Fibroblast of skin of scalp (primary cell): ENCODE data around the gene RFX3.

Experiments used
- DNase-seq: peaks from one replicate; pipeline ENCODE4 v3.0.0-alpha.2; 2013

The RFX3 gene

DNA sequence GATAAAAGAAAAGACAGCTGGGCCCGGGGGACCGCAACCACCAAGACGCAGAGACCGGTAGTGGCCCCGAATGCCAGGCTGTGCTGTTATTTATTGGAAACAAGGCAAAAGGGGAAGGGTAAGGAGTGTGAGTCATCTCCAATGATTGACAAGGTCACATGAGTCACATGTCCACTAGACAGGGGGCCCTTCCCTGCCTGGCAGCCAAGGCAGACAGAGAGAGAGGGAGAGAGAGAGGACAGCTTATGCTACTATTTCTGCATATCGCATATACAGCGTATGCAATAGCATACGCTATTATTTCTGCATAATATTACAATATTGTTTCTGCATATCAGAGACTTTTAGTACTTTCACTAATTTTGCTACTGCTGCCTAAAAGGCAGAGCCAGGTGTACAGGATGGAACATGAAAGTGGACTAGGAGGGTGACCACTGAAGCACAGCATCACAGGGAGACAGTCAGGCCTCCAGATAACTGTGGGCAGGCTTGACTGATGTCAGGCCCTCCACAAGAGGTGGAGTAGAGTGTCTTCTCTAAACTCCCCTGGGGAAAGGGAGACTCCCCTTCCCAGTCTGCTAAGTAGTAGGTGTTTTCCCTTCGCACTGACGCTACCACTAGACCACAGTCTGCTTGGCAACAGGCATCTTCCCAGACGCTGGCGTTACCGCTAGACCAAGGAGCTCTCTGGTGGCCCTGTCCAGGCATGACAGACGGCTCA, 50.3 kb downstream of the RFX3 start:
- DNase-seq, result no peak

DNA sequence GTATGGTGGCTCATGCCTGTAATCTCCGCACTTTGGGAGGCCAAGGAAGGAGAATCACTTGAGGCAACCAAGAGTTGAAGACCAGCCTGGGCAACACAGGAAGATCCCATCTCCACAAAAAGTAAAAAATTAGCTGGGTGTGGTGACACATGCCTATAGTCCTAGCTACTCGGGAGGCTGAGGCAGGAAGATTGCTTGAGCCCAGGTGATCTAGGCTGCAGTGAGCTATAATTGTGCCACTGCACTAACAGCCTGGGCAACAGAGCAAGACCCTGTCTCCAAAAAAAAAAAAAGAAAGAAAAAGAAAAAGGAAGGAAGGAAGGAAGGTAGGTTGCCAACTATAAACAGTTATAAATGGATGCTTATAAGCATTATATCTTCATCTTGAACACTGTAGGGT, 51.0 kb downstream of the RFX3 start:
- DNase-seq, result no peak

GRCh38 chr9:3473405-3473804, 52.4 kb downstream of the RFX3 start:
- DNase-seq, result no peak

- no peak for DNase-seq
Measured at GRCh38 chr9:3471883-3472282, 53.9 kb downstream of the RFX3 start.

DNA sequence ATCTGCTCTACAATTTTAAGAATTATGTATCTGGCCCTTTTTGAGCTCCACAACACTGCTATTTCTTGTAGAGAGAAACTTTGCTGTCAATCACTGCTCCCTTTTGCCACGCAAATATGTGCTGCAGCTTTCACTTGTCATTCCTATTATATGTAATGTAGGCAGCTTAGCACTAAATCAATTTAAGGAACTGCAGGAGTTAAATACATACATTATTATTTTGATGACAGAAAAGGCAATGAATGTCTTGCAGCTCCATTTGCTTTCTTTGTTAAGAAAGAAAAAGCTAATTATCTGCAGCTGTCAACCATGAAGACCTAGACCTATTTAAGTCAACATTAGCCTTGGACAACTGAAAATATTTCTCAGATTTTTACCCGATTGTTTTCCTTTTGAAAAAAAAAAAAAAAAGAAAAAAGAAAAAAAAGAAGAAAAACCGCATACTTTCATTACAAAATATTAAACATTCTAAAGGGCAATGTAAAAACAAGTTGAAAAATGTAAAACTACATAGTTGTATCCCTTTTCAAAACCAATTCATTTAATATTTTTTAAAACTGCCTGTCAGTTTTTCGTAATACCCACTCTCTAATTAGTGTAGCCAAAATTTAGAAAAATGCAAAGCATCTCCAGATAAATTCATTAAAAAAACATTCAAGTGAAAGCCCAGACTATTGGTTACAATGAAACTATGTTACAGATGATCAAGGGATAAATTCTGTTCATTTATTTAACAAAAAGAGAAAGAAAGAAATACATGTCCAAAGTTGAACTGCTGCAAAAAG, 57.2 kb downstream of the RFX3 start:
- DNase-seq, result peak; percentile 62

DNA sequence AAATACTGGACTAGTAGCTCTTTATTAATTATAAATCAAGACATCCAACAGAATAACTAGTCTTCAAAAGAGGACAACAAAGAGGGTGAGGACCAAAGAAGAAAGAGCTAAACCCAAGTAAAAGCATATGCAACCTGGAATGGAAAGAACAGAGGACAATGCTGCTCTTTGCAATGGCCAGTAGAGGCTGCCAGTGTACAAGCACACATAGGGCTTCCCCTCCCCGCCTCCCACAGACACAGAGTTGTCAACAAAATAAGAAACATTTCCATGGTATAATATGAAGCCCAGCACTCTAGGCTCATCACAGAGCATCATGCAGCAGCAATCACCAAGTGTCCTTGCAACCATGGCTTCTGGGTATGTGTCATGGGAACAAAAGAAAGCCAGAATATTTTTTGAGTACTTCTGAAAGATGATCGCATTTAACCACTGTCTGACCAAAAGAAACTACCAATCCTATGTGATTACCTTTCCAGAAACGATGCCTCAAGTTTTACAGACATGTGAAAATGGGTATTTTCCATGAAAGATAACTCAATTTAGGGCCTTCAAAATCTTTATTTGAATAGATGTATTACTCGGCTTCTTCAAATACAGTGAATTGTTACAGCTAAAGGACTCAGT, 58.1 kb downstream of the RFX3 start:
- DNase-seq, result peak; percentile 75

GRCh38 chr9:3464033-3464638, 61.7 kb downstream of the RFX3 start:
- DNase-seq, result peak; percentile 17

- DNase-seq, result peak; percentile 60
Measured at GRCh38 chr9:3458806-3459475, 66.9 kb downstream of the RFX3 start.

DNA sequence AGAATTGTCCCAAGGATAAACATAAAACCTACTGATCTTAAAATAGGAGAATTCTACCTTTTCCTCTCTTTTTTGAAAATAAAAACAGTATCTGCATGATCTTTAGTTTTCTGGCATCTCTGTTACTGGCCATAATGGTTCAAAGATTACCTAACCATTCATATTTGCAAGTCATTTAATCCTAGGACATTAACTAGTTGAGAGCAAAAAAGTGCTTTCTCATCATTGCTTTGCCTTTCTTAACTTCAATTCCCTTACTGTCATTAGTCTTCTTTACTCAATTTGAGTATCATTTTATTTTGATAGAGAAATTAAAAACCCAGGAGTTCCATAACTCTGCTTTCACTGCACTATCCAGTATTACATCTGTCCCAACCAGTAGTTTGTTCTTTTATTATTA, 68.6 kb downstream of the RFX3 start:
- no peak for DNase-seq

GRCh38 chr9:3455717-3456116, 70.1 kb downstream of the RFX3 start:
- no peak for DNase-seq

DNA sequence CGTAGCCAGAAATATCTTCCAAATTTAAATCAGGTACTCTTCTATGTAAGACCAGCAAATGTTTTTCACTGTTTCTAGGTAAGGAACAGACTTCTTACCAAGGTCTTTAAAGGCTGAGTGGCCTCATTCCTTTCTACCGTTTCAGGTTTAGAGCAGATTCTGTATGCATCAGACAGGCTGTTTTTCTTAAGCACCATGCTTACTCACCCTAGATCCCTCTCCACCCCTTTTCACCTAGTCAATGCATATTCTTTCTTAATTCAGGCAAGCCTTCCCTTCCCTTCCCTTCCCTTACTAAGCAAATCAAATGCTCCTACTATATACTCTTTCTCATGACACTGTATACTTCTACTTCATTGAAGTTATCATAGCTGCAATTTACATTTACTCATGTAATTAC, 70.7 kb downstream of the RFX3 start:
- no peak for DNase-seq

GRCh38 chr9:3451956-3452355, 73.8 kb downstream of the RFX3 start:
- DNase-seq, result no peak

GRCh38 chr9:3447788-3448187, 78.0 kb downstream of the RFX3 start:
- DNase-seq, result no peak

- DNase-seq, result no peak
Measured at GRCh38 chr9:3447143-3447542, 78.7 kb downstream of the RFX3 start.

DNA sequence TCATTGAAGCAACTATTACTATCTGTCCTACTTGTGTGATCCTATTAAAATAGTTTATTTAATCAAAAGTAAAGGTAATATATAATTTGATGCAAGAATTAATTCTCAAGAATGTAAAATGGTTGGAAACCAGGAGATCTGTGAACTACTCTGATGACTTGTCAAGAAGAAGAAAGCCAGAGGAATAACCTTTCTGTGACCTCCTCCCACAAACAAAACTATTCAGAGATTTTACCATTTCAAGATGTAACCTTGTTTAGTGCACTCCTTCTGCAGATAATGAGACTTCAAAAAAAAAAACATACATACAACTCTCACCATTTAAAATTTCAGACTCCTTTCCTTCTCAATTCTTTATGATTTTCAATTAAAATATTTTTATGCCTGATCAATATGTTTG, 79.5 kb downstream of the RFX3 start:
- no peak for DNase-seq

DNA sequence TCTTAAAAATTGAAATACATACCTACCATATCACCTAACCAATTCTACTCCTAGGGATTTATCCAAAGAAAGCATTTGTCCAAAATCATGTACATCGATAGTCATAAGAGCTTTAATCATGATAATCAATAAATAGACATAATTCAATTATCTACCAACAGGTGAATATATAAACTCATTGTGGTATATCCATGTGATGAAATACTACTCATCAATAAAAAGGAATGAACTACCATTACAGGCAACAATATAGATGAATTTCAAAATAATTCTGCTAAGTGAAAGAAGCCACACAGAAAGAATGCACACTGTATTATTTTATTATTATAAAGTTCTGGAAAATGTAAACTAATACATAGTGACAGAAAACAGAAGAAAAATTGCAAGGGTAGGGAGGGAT, 81.8 kb downstream of the RFX3 start:
- DNase-seq, result no peak

DNA sequence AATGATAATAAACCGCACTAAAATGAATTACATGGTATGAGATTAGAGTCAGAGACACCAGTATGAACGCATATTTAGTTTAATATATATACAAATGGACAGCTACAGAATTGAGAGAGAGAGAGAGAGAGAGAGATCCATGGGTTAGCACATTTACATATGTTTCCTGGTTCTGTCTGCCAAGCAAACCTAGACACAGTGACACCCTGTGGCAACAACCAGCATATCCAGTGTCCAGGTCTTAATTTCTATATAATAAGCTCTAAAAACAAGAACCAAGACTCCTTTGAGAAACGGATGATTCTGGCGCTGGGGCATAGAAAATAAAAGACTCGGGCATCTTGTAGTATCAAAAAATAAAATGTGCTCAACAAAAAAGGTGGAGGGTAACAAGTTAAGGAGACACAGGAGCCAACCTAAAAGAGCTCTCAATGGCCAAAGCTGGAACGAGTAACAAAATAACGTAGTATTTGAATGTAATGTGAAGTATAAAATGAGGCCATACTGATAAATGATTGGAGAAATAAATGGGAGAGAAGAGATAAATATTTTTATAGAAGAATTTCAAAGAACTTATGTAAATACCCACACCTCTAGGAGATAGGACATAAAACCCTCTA, 84.5 kb downstream of the RFX3 start:
- peak; percentile 65 for DNase-seq

DNA sequence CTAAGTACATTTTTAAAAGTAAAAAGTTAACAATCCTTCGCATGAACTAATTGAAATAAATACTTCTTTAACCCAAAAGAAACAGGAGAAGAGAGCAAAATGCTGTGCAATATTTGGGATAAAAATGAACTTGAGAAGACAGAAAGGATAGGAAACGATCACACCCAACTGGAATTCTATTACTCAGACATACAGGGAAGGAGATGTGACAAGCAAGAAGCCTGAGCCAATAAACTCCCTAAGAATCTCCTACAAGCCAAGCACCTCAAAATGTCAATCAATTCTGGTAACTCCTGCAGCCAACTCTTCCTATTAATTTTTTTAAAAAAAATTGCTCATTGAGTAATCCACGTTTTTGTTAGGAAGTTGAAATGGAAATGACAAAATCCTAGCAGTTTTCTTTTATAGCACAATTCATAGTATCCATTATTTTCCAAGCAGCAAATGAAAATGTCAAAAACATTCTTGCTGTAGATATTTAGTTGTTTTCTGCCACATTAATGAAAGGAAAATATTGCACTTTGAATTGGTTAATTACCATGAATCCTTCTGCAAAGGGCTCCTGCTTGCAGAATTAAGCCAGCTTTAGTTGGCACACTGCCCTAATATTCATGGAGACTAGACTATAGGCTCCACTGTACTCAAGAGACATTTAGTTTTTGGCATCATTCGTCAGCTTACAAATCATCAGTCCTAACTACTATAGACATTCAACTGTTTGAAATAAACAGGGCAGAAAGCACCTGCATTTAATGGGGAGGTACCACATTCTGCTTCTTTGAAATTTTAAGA, 89.0 kb downstream of the RFX3 start:
- DNase-seq, result peak; percentile 45

- DNase-seq, result no peak
Measured at GRCh38 chr9:3435732-3436131, 90.1 kb downstream of the RFX3 start.

DNA sequence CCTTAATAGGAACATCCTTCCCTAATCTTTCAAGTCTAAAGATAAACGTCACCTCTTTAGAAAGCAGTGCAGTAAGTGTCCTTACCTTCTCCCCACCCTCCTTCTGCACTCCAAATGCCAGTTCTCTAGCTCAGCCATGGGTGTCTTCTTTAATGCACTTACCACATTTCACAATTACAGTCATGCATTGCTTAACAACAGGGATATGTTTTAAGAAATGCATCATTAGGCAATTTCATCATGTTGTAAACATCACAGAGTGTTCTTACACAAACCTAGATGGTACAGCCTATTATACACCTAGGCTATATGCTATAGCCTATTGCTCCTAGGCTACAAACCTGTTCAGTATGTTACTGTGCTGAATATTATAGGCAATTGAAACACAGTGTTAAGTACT, 91.2 kb downstream of the RFX3 start:
- DNase-seq, result no peak

DNA sequence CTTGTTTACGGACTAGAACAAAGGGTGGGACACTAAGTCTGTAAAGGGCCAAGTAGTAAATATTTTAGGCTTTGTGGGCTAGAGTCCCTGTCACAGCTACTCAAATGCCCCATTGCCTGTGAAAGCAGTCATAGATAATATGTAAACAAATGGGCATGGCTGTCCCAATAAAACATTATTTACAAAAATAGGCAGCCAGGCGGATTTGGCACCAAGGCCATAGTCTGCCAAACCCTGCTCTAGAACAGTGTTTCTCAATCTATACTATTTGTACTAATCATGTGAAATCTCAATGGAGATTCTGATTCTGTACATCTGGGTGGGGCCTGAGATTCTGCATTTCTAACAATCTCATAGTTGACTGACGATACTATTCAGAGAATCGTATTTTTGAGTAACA, 92.0 kb downstream of the RFX3 start:
- no peak for DNase-seq

DNA sequence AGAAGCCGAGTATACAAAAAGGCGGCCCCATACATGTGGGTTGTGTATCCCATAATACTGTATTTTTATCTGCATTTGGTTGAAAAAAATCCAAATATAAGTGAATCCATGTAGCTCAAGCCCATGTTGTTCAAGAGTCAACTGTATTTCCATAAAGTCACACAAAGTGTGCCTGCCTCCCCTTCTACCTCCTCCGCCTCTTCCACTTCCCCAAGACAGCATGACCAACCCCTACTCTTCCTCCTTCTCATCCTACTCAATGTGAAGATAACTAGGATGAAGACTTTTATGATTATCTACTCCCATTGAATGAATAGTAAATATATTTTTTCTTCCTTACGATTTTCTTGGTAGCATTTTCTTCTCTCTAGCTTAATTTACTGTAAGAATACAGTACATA, 92.7 kb downstream of the RFX3 start:
- DNase-seq, result no peak
